GM12872 (cell line): ENCODE results near the gene KLF13.

Source experiments
- CTCF ChIP-seq: IDR thresholded peaks from 3 replicates; pipeline ENCODE4 v1.5.1; 2011; ENCODE audit warnings: low read depth, mild to moderate bottlenecking, low read length, moderate library complexity; ENCODE audit not compliant: insufficient read depth

The KLF13 gene

GRCh38 chr15:31389576-31389975, 62.9 kb downstream of the KLF13 start:
- TF ChIP-seq CTCF: no peak

- TF ChIP-seq CTCF: no peak
Measured at GRCh38 chr15:31390029-31390428, 63.4 kb downstream of the KLF13 start.

GRCh38 chr15:31390777-31391486, 64.3 kb downstream of the KLF13 start:
- TF ChIP-seq CTCF: no peak

GRCh38 chr15:31391687-31392671, 65.3 kb downstream of the KLF13 start:
- TF ChIP-seq CTCF: no peak

GRCh38 chr15:31392761-31393401, 66.2 kb downstream of the KLF13 start:
- no peak for TF ChIP-seq CTCF

- no peak for TF ChIP-seq CTCF
Measured at GRCh38 chr15:31393444-31394091, 66.9 kb downstream of the KLF13 start.
